Osteoblast (primary cell): ENCODE data around the gene SDCBP2. TPM values are rescaled to one million over a fixed set of nuclear protein-coding genes. Genes with fewer than 3 reads are reported as not detected.

Source experiments
- DNase-seq: peaks from one replicate; pipeline ENCODE4 v3.0.0; 2011; ENCODE audit warnings: low spot score, mixed read lengths; ENCODE audit not compliant: insufficient read length; ENCODE audit errors: missing footprints
- H2AFZ ChIP-seq: 2 replicates; pipeline ENCODE4 v1.6.0; 2011; ENCODE audit warnings: mild to moderate bottlenecking, low read length
- H3K27ac ChIP-seq: 2 replicates; pipeline ENCODE4 v1.5.1; 2011; ENCODE audit warnings: mild to moderate bottlenecking, low read depth, low read length, moderate library complexity
- H3K27me3 ChIP-seq: 2 replicates; pipeline ENCODE4 v1.6.0; 2012; ENCODE audit warnings: mild to moderate bottlenecking, control low read depth, inconsistent platforms, low read length, moderate library complexity; ENCODE audit not compliant: insufficient read depth
- H3K36me3 ChIP-seq: 2 replicates; pipeline ENCODE4 v1.5.1; 2011; ENCODE audit warnings: mild to moderate bottlenecking, low read length, control low read depth, moderate library complexity; ENCODE audit not compliant: insufficient read depth
- H3K4me1 ChIP-seq: 2 replicates; pipeline ENCODE4 v1.5.1; 2011; ENCODE audit warnings: mild to moderate bottlenecking, low read length, control low read depth, moderate library complexity; ENCODE audit not compliant: insufficient read depth
- H3K4me2 ChIP-seq: 2 replicates; pipeline ENCODE4 v1.6.0; 2011; ENCODE audit warnings: mild to moderate bottlenecking, low read length; ENCODE audit not compliant: insufficient read depth
- H3K4me3 ChIP-seq: fragments of 200-600 bp; sonication (generic); 3 replicates; pipeline ENCODE4 v1.5.1; 2012; ENCODE audit warnings: mild to moderate bottlenecking, low read length, inconsistent platforms; ENCODE audit not compliant: insufficient read depth
- H3K79me2 ChIP-seq: 2 replicates; pipeline ENCODE4 v1.6.0; 2012; ENCODE audit warnings: mild to moderate bottlenecking, low read length, control low read depth, inconsistent platforms; ENCODE audit not compliant: insufficient read depth
- H3K9me3 ChIP-seq: 2 replicates; pipeline ENCODE4 v1.5.1; 2011; ENCODE audit warnings: low read depth, low read length, control low read depth
- H4K20me1 ChIP-seq: 2 replicates; pipeline ENCODE4 v1.6.0; 2012; ENCODE audit warnings: mild to moderate bottlenecking, low read length, control low read depth; ENCODE audit not compliant: insufficient read depth
- CTCF ChIP-seq: IDR thresholded peaks from 2 replicates; pipeline ENCODE4 v1.5.1; 2011; ENCODE audit warnings: mild to moderate bottlenecking, low read depth, low read length, moderate library complexity; ENCODE audit errors: extremely low read depth
- total RNA-seq: library from RNA; depleted of rRNA; stranded (reverse); fragments of >200 nt; gene quantifications from 2 replicates; pipeline ENCODE4 v1.2.3, GENCODE V29; 2012

The SDCBP2 gene
- total RNA-seq, 1 donor: 2.2 TPM

GRCh38 chr20:1298166-1298565, 30.8 kb downstream of the SDCBP2 start:
- H3K4me3 ChIP-seq: no peak overlapping the region
- no peaks in the 10 kb centered on the region for H3K36me3 ChIP-seq
- H3K27me3 ChIP-seq: no peaks in the 10 kb centered on the region
- no peak overlapping the region for H3K27ac ChIP-seq
- no peak overlapping the region for H3K4me2 ChIP-seq
- H4K20me1 ChIP-seq: peaks cover 1% of the 10 kb centered on the region
- no peaks in the 10 kb centered on the region for H3K79me2 ChIP-seq
- no peaks in the 10 kb centered on the region for H3K9me3 ChIP-seq
- no peak for TF ChIP-seq CTCF
- no peak overlapping the region for H2AFZ ChIP-seq
- no peak for DNase-seq
- peaks cover 11% of the 10 kb centered on the region for H3K4me1 ChIP-seq

GRCh38 chr20:1297486-1297885, 31.5 kb downstream of the SDCBP2 start:
- Histone ChIP-seq H3K79me2 (no peaks in the 10 kb centered on the region), H3K4me2 (no peak overlapping the region), H3K27me3 (no peaks in the 10 kb centered on the region), H4K20me1 (peaks cover 3% of the 10 kb centered on the region), H2AFZ (no peak overlapping the region), H3K36me3 (no peaks in the 10 kb centered on the region), H3K4me3 (no peak overlapping the region), H3K9me3 (no peaks in the 10 kb centered on the region), H3K27ac (no peak overlapping the region), H3K4me1 (peaks cover 8% of the 10 kb centered on the region)
- no peak for DNase-seq
- TF ChIP-seq CTCF: no peak

- H3K4me1 ChIP-seq: peaks cover 8% of the 10 kb centered on the region
- H3K9me3 ChIP-seq: no peaks in the 10 kb centered on the region
- no peak overlapping the region for H3K4me2 ChIP-seq
- H2AFZ ChIP-seq: no peak overlapping the region
- no peaks in the 10 kb centered on the region for H3K36me3 ChIP-seq
- H3K4me3 ChIP-seq: no peak overlapping the region
- H3K27me3 ChIP-seq: no peaks in the 10 kb centered on the region
- TF ChIP-seq CTCF: no peak
- no peaks in the 10 kb centered on the region for H3K79me2 ChIP-seq
- DNase-seq: no peak
- H3K27ac ChIP-seq: no peak overlapping the region
- peaks cover 8% of the 10 kb centered on the region for H4K20me1 ChIP-seq
Observed at GRCh38 chr20:1296922-1297321, 32.0 kb downstream of the SDCBP2 start.

- Histone ChIP-seq H4K20me1 (peaks cover 14% of the 10 kb centered on the region), H3K36me3 (no peaks in the 10 kb centered on the region), H3K79me2 (no peaks in the 10 kb centered on the region), H3K27me3 (no peaks in the 10 kb centered on the region), H3K9me3 (no peaks in the 10 kb centered on the region), H3K4me2 (no peak overlapping the region), H3K4me3 (no peak overlapping the region), H3K27ac (no peak overlapping the region), H3K4me1 (peaks cover 8% of the 10 kb centered on the region), H2AFZ (no peak overlapping the region)
- no peak for TF ChIP-seq CTCF
- DNase-seq: no peak
Observed at GRCh38 chr20:1296117-1296610, 32.8 kb downstream of the SDCBP2 start.
